ENCODE measurements around the gene MEX3D. TPM values are rescaled to one million over a fixed set of nuclear protein-coding genes. Genes with fewer than 3 reads are reported as not detected.

MEX3D gene
- polyA plus RNA-seq, 1 donor (not counting 4 experiments of a cell fraction or from before 2014, with no cell fraction given), result 3.9 TPM

DNA sequence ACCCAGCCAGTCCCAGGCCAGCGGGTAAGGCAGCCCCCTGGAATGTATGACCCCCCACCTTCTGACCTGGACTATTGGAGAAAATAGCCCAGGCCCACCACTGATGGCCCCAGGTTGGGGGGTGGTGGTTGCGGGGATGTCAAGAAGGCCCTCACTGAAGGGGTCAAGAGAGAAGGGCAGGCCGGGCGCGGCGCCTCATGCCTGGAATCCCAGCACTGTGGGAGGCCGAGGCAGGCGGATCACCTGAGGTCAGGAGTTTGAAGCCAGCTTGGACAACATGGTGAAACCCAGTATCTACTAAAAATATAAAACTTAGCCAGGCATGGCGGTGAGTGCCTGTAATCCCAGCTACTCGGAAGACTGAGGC lies 53.8 kb downstream of the MEX3D start:
- Histone ChIP-seq H3K4me3 (ENCODE audit: control insufficient read depth in 2 of 3, extremely low read depth in 1 of 3, insufficient read depth in 2 of 3, low read depth in 1 of 3, low read length in 3 of 3) (no peak overlapping the region), H3K9ac (ENCODE audit: control insufficient read depth, extremely low read depth, insufficient read depth, low read length) (no peak overlapping the region), H3K9me3 (ENCODE audit: control insufficient read depth, low read depth, low read length) (no peaks in the 10 kb centered on the region), H3K79me2 (ENCODE audit: control insufficient read depth, insufficient read depth, low read length) (no peaks in the 10 kb centered on the region), H4K20me1 (ENCODE audit: control insufficient read depth, extremely low read depth, insufficient read depth, low read length) (no peaks in the 10 kb centered on the region), H2AFZ (ENCODE audit: control insufficient read depth, low read length) (no peak overlapping the region), H3K4me1 (ENCODE audit: control insufficient read depth, extremely low read depth, insufficient read depth, low read length) (peaks cover 4% of the 10 kb centered on the region), H3K9me1 (ENCODE audit: control insufficient read depth, extremely low read depth, insufficient read depth, low read length) (no peaks in the 10 kb centered on the region), H3K27ac (ENCODE audit: control insufficient read depth, insufficient read depth, low read length) (no peak overlapping the region), H3K36me3 (ENCODE audit: control insufficient read depth in 2 of 2, extremely low read depth in 1 of 2, insufficient read depth in 2 of 2, low read length in 2 of 2) (peaks cover 0 to 2% of the 10 kb centered on the region in 2 experiments), H3K27me3 (ENCODE audit: control insufficient read depth, extremely low read depth, insufficient read depth, low read length) (no peaks in the 10 kb centered on the region), H3K4me2 (ENCODE audit: control insufficient read depth, extremely low read depth, insufficient read depth, low read depth, low read length) (no peak overlapping the region)
- dilution Hi-C loops (cut with MboI; ENCODE audit: extremely low pct_ligation_motif_present, low sequenced_read_pairs), result no loop called here
- DNase-seq (ENCODE audit: low read depth, low spot score) (no peak), FAIRE-seq (no peak)
- TF ChIP-seq, protein P1, sequence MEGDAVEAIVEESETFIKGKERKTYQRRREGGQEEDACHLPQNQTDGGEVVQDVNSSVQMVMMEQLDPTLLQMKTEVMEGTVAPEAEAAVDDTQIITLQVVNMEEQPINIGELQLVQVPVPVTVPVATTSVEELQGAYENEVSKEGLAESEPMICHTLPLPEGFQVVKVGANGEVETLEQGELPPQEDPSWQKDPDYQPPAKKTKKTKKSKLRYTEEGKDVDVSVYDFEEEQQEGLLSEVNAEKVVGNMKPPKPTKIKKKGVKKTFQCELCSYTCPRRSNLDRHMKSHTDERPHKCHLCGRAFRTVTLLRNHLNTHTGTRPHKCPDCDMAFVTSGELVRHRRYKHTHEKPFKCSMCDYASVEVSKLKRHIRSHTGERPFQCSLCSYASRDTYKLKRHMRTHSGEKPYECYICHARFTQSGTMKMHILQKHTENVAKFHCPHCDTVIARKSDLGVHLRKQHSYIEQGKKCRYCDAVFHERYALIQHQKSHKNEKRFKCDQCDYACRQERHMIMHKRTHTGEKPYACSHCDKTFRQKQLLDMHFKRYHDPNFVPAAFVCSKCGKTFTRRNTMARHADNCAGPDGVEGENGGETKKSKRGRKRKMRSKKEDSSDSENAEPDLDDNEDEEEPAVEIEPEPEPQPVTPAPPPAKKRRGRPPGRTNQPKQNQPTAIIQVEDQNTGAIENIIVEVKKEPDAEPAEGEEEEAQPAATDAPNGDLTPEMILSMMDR (optimal IDR thresholded peaks at IDR 0.05 in 1 of 3, IDR thresholded peaks at IDR 0.05 in 1 of 3, conservative IDR thresholded peaks at IDR 0.05 in 1 of 3; ENCODE audit: extremely low read depth in 1 of 3, insufficient read depth in 2 of 3, low read length in 3 of 3), result no peak
- TF ChIP-seq EZH2 (IDR thresholded peaks at IDR 0.05; ENCODE audit: low read length), result no peak

DNA sequence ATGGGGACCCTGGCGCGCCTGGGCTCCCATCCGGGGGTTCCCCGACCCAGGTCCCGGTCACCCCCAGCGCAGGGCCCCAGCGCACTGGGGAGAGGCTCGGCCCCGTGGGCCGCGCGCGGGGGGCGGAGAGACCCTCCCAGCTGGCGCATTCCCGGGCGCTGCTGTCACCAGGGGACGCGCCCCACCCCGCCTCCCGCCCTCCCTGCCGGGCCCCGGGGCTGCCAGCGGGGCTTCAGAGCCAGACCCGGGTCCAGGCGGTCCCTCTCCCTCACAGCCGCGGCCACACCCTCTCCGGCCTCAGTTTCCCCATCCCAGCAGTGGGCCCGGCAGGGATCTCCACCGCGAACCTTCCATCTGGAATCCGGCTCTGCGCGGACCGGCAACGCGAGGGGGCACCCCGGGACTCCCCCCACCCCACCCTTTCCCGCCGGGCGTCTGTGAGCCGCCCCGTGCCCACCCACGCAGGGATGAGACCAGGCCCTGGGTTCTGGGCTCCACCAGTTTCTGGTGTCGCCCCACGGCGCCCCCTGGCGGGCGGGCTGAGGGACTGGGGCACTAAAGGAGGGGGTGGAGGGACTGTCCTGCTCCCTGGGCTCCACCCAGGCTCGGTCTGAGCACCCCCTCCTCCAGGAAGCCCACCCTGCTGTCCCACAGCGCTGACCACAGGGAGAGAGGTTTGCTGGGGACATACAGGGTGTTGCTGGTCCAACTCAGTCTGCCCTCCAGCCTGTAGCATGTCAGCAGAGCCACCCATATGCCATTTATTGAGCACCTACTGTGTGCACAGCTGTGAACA lies 54.4 kb downstream of the MEX3D start:
- Histone ChIP-seq H3K36me3 (ENCODE audit: control insufficient read depth in 2 of 2, extremely low read depth in 1 of 2, insufficient read depth in 2 of 2, low read length in 2 of 2) (peaks cover 0 to 2% of the 10 kb centered on the region in 2 experiments), H4K20me1 (ENCODE audit: control insufficient read depth, extremely low read depth, insufficient read depth, low read length) (no peaks in the 10 kb centered on the region), H3K79me2 (ENCODE audit: control insufficient read depth, insufficient read depth, low read length) (no peaks in the 10 kb centered on the region), H2AFZ (ENCODE audit: control insufficient read depth, low read length) (no peak overlapping the region), H3K27me3 (ENCODE audit: control insufficient read depth, extremely low read depth, insufficient read depth, low read length) (no peaks in the 10 kb centered on the region), H3K4me2 (ENCODE audit: control insufficient read depth, extremely low read depth, insufficient read depth, low read depth, low read length) (peak overlapping the region; percentile 79), H3K9me3 (ENCODE audit: control insufficient read depth, low read depth, low read length) (no peaks in the 10 kb centered on the region), H3K4me3 (ENCODE audit: control insufficient read depth in 2 of 3, extremely low read depth in 1 of 3, insufficient read depth in 2 of 3, low read depth in 1 of 3, low read length in 3 of 3) (peak overlapping the region; percentile 34 to 81 (median 57)), H3K9ac (ENCODE audit: control insufficient read depth, extremely low read depth, insufficient read depth, low read length) (peak overlapping the region; percentile 60), H3K4me1 (ENCODE audit: control insufficient read depth, extremely low read depth, insufficient read depth, low read length) (peaks cover 5% of the 10 kb centered on the region), H3K9me1 (ENCODE audit: control insufficient read depth, extremely low read depth, insufficient read depth, low read length) (no peaks in the 10 kb centered on the region), H3K27ac (ENCODE audit: control insufficient read depth, insufficient read depth, low read length) (peak overlapping the region; percentile 8)
- FAIRE-seq, result no peak
- dilution Hi-C loops (cut with MboI; ENCODE audit: extremely low pct_ligation_motif_present, low sequenced_read_pairs), result no loop called here
- TF ChIP-seq, protein P1 (optimal IDR thresholded peaks at IDR 0.05 in 1 of 3, IDR thresholded peaks at IDR 0.05 in 1 of 3, conservative IDR thresholded peaks at IDR 0.05 in 1 of 3; ENCODE audit: extremely low read depth in 1 of 3, insufficient read depth in 2 of 3, low read length in 3 of 3), result peak; percentile 61 to 95 (median 79)
- TF ChIP-seq EZH2 (IDR thresholded peaks at IDR 0.05; ENCODE audit: low read length), result no peak
- no peak for DNase-seq (ENCODE audit: low read depth, low spot score)

All from keratinocyte (primary cell).